ENCODE results near the gene HOXB7.

The HOXB7 gene

DNA sequence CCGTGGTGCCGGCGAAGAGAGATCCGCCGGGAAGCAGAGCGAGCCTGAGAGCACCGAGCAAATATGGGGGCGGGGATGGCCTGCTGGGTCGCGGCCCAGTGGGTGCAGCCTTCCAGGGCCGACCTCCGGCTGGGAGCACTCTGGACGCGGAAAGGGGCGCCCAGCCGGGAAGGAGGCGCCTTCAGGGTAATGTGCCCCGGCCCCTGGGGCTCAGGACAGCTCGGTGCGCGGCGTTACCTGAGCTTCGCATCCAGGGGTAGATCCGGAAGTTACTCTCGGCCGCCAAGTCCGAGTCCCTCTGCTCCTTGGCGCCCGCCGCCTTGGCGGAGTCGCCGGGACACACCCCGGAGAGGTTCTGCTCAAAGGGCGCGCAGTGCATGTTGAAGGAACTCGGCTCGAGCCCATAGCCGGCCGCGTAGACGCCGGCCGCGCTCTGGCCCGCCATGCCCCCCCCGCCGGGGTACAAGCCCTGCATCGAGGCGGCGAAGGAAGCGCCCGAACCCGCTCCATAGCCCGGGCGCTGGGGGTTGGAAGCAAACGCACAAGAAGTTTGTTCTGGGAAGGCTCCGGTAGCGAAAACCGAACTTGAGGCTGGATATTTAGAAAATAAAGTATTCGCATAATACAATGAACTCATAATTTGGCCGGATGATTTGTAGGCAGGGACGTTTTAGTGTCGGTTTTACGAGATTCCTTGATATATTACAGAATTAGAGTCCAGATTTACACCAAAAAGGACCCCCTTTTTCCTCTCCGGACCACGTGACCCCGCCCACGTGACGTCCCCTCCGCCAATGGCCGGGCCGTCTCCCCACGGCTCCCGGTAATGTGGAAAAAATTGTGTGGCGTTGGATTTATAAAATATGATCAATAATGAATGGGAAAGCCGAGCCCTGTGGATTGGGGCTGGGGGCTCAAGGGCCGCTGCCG, at the start of gene HOXB7:
Gene HOXB7 (minus strand): TSS at position 736 of the 930 bp plus-strand sequence. CDS start 99 bp downstream, at position 637.
- no peak for DNase-seq (ENCODE audit: low spot score)

DNA sequence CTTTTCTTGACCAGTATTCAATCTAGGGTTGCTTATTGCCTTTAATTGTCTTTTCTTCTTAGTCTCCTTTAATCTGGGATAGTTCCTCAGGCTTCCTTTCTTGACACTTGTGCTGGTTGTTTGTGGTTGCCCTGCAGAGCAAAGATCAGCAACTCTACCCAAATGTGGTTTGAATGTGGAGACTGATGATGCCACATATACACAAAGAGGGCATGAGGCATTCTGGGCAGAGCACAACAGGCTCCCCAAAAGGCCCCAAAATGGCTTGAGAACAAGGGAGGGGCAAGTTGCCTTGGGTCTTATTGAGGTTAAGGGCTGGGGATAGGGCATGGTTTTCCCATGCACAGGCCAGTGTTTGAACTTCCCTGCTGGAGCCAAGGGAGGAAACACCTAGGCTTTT, 45.1 kb upstream of the HOXB7 start:
- no peak for DNase-seq (ENCODE audit: low spot score)

DNA sequence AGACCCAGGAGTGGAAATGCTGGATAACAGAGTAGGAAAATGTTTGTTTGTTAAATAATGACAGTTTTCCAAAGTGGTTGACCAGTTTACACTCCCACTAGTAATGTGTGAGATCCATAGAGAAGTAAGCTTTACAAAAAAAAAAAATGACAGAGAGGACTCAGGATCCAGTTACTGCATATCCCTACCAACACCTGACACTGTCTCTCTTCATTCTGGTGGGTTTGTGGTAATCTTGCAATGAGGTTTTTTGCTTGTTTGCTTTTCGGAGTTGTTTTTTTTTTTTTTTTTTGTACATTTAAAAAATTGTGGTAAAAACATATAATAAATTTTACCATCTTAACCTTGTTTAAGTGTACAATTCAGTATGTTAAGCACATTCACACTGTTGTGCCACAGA, 38.9 kb upstream of the HOXB7 start:
- DNase-seq (ENCODE audit: low spot score): no peak

DNA sequence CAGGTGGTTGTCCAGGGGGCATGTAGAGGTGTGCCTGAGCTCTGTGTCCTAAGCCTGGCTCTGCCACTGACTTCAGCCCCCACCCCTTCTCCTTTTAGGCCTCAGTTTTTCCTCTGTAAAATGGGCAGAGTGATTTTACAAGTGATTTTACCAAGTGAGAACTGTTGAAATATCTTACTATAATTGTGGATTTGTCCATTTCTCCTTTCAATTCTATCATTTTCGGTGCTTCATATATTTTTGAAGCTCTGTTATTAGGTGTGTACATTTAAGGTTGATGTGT, 37.1 kb upstream of the HOXB7 start:
- DNase-seq (ENCODE audit: low spot score): no peak

DNA sequence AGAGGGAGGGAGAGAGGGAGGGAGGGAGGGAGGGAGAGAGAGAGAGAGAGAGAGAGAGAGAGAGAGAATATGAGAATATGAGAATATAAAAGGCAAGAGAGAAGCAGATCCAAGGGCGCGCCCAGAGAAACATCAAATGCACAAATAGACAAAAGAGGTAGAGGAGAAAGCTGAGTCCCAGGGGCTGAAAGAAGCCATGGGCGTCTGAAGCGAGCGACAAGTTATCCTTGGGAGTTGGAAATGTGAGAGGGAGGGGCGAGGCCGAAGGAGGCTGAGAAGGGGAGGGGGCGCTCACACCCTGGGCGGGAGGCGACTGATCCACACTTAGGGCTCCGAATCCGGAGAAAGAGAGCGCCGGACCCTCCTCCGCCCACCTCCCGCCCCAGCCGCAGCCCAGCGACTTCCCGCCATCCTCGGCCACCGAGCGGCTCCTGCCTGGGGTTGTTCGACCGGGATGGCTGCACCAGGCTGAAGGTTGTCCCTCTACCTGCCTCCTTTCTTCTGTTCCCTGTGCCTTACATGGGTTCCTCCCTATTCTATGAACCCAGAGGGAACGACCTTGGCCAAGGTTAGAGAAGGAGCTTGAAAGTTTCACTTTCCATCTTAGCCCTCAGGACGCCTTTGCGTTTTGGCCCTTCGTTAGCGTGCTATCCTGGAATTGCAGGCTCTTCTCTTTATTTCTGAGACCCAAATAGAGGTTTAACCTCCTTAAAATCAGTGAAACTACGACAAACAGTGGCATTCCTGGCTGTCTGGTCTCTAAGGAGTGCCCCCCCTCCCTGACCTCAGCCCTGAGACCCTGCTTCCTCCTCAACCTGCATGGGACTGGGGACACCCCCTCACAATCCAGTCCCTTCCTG, 36.5 kb upstream of the HOXB7 start:
- DNase-seq (ENCODE audit: low spot score): no peak

DNA sequence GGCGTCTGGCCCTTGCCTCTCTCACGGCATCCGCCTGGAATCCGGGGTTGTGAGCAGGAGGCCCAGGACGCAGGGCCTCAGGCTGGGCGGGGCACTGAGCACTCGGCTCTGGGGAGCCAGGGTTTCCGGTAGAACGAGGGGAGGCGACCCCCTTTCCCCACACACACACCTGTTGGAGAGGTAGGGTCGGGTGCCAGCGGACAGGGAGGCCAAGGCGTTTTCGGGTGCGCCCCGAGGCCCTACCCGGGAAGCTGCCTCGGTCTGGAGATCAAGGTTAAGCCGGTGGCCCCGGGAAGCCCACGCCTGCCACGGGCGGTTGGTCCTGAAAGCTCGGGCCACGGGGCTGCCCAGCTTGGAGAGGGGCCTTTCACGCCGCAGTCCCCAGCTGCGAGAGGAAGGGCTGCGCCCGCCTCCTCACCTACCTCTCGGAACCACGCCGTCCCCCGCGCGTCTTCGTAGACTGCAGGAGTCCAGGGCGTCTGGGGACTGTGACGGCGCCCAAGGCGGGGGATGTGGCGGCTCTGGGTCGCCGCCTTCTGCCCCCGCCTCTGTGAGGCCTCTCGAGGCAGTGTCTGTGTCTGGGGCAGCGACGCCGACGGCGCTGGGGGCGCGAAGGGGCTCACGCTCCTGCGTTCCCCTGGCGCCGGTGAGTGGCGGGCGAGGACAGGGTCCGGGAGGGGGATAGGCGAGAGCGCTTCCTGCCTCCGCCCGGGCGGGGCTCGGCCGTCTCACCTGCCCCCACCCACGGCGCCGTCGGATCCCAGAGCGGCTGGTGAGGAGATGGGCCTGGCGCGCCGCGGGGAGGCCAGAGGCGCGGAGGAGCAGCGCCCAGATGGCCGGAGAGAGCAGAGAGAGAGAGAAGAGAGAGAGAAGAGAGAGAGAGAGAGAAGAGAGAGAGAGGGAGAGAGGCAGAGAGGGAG, 35.6 kb upstream of the HOXB7 start:
- DNase-seq (ENCODE audit: low spot score): no peak

DNA sequence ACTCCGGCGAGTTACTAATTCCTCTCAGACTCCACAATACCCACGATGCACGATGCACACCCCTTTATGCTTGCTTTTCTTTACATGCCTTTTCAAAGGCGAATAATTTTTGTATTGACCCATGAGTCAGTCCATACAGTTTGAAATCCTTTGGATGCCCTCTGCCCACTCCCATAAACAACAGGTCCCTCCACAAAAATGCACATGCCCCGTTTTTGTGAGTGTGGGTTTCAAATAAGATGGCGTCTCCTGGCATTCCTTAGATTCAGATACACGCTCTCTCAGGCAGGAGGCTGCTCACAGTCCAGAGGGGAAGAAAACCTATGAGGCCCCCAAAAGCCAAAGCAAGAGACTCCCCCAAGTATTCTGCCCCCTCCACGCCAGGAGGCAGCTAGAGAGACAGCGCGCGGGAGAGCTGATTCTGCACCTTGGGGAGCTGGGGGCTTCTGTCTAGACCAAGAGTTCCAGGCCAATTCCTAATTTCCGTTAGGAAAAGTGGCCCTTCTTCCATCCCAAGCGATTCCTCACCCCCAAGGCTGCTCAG, 34.9 kb upstream of the HOXB7 start:
- no peak for DNase-seq (ENCODE audit: low spot score)

DNA sequence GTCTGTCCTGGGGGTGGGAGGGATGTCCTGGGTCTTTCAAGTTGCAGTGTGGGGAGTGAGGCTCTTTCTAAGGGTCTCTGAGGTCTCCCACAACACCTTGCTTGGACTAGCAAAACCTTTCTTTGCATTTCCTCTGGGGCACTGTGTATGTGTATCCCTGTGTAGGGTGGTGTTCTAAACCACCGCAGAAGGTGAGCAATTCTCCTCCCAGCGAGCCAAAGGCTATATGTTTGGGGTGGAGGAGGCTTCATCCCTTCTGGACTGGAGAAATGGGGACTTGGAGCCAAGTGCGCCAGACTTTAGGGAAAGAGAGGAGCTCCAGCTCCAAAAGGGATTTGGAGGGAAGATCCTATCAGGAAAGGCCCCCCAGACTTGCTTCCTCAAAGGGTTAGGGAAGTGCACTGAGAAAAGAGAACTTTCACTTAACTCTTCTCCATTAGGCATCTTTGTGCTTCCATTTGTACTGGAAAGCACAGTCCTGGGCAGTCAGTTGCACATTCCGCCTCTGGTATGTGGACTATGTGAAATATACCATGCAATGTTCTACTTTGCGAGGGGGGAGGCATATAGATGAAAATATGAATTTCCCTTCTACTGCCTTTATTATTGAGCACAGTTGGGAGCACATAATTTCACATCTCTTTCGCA, 34.2 kb upstream of the HOXB7 start:
- no peak for DNase-seq (ENCODE audit: low spot score)

DNA sequence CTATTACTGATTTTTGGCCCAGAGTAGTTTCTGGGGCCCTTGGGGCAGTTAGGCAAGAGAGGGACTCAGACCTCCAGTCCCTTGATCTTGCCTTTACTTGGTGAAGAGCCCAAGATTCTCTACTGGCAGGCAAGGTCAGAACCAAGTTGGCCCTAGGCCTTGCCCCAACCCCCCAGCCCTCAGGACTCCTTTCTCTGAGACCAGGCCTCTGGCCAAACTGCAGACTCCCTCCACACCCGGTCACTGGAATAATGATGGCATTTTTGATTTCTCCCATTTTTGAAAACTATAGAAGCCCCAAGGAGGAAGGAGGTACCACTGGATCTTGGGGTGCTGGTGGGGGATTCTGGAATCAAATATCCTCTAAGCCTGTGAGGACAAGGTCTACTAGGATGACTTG, 33.3 kb upstream of the HOXB7 start:
- DNase-seq (ENCODE audit: low spot score): no peak

DNA sequence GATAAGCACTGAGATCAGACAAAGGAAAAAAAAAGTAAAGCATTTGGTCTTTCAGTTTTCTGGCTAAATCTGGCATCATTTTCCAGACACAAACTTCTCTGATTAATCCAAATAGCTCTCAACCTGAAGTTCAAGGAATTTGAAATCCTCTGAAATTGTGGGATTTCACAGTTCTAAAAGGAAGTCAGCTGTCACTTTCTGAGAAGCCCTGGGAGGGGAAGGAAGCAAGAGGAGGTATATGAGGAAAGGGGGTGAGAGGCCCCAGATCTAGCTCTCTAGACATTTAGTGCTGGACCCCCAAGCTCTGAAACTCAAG, 32.8 kb upstream of the HOXB7 start:
- DNase-seq (ENCODE audit: low spot score): no peak

DNA sequence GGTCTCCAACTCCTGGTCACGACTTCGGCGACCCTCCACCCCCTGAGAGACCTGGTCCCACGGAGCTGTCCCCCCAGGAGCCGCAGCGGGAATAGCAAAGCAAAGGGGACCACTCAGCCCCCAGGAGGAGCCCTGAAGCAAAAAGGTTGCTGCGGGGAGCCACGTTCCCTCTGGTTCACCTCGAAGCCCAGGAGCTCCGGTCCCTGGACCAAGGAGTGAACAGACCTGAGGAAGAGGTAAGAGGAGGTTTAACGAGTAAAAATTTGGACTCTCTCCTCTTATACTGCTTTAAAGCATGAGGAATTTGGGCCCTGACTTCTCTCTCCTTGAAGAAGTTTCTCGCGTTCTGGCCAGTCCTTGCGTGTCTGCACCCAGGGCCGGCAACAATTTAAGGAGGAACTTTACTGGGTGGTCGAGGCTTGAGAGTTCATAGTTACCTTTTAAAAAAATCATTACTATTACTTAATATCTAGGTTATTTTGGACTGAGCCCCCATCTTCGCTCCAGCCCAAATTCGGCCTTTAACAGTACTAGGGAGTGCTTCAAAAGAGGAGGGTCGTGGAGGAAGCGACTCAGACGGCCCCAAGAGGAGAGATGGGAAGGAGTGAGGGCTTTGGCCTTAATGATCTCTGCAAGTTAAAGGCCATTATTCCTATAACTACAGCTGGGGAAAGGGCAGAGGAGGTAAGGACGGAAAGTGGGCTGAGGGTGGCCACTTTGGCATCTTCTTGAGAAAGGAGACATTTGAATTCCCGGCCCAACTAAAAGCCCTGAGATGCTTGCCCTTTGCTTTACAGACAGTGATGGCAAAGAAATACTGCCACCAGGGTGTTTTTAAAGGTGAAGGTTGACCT, 32.3 kb upstream of the HOXB7 start:
- DNase-seq (ENCODE audit: low spot score): no peak

DNA sequence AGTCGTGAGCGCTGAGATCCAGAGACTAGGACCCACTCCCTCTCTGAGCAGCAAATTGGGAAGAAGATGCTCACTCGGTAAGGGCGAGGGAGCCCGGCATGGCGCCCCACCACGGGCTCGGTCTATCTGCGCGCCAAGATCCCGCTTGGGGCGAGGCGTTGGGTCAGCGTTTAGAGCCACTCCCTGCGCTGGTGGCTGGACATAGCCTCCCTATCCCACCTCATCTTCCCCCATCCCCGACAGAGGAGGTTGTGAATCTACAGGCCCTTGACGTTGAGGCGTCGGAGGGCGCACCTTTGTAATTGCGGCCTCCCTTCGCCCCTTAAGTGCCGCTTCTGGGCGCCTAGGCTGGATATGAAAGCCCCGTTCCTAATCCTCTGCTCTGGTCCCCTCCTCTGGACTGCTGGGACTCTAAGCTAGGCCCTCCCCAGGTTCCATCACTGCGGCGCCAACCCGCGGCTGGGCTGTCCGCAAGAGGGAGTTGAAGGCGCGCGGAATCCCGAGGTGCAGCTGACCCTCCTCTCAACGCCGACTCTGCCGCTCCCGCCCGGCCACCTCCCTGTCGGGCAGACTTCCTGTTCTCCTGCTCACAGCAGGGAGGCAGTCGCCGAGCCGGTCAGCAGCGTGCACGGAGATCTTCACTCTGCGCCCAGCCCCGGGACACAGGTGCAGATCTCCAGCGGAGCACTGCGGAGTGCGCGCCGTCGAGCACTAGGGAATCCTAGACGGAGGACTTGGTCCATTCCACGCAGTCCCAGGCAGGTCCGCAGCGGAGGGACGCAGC, 31.4 kb upstream of the HOXB7 start:
- no peak for DNase-seq (ENCODE audit: low spot score)

DNA sequence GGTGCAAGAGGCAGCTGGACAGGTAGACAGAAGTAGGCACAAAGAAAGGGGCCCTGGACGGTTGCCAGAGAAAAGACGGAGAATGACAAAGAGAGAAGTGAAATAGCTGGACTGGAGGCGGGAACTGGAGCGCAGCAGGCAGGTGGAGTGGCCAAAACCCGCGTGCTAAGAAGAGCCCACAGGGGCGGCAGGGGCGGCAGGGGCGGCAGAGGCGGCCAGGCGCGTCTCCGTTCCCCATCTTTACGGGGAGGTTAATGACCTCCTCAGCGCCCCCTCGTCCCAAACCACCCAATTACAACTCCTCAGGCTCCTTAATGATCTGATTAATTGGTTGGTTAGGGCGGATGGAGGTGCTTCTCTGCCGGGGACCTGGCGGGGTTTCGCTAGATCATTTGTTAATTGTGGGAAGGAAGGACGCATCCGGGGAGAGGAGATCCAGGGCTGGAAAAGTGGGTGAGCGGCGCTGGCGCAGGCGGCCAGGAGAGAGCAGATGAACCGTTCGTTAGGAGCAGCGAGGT, 30.8 kb upstream of the HOXB7 start:
- DNase-seq (ENCODE audit: low spot score): no peak

DNA sequence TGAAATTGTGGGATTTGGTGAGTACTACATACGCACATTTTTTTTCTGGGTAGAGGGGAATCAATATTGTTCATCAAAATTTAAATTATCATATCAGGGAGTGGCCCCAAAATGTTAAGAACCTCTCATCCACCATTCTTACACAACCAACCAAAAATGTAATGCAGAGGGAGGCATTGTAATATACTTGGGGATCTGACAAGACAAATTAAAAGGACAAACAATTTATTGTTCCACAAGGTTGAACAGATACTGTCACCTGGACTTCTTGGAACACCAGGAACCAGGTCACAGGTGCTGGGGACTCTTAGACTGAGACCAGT, 30.0 kb upstream of the HOXB7 start:
- no peak for DNase-seq (ENCODE audit: low spot score)

DNA sequence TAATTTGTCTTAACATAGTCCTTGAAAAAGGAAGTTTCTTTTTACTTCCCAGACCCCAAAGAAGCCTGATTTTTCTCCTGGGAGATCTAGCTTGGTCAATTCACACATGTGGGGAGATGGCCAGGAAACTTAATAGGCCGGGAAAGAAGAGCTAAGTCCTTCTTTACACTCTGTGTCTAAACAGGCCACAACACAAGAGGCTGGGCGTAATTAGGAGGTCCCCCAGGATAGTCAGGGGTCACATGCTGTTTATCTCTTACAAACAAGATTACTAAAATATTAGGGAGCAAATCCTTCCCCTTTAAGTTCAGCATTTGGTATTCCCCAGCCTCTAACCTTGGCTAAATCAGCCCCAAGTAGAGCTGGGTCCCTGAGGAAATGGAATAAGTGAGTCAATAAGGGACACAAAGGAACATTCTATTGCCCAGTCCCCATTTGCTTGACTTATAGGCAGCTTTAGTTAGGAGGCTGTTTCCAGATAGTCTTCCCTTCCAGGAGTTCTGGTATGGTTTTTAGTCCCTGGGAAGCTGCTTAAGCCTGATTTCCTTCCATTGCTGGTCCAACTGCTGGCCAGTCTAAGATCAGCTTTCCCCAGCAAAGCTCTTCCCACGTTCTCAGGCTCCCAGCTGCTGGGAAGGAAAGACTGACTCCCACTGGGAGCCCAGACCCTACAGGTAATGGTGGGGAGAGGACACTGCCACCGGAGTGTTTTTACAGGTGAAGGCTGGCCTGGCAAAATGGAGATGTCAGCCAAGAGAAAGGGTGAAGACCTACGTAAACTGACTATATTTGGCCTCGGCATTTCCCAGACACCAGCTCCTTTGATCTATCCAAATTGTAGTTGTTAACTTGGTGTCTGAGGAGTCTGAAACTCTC, 29.4 kb upstream of the HOXB7 start:
- DNase-seq (ENCODE audit: low spot score): no peak

DNA sequence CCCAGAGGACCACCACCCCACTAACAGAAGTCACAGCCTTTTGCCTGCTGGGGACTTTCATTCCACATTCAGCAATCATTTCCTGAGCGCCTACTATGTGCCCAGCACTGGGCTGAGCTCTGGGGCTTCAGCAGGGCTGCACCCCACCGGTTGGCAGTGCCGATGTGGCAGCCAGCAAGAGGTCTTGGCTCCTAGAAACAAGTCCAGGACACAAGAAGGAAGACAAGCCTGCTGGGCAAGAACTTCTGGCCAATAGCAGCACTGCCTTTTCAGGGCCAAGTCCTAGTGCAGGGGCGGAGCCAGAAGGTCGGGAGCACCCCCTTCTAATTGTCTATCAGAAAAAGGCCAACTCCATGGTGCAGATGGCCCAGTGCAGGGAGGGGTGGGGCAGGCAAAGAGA, 28.3 kb upstream of the HOXB7 start:
- DNase-seq (ENCODE audit: low spot score): no peak

DNA sequence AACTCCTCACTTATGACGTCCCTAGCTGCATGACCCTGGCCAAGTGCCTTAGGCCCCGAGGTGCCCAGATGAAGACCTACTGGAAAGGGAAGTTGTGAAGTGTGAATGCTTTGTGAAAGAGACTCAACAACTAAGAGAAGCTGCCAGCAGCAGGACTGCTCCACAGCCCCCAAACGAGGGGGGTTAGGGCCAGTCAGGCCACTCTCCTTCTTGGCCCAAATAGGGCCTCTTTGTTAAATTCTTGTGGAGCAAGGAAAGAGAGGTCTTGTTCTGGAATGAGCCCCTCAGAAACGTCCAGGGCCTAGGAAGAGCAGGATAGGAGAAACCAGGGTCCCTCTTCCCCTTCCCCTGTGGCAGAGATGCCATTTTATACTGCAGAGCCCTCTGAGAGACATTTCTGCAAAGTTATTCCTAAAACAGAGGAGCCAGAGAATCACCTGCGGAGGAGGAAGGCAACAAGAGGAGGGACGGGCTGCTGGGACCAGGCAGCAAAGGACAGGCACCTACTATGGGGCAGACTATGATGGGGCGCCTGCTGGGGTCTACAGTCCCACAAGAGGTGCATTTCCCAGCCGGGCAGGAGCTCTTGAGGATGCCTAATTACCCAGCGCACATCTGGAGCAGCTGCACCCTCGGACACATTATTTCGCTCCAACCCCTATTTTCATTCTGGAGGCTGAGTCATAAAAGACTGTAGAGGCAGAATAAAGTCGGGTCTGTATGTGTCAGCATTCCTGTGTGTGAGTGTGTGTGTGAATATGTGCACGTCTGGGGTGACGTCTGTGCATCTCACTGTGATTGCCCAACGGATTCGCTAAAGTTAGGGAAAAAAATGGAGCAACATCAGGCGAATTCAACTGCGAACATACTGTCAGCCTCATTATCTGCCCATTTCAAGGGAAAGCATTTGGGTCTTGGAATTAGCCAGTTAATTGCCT, 26.8 kb upstream of the HOXB7 start:
- DNase-seq (ENCODE audit: low spot score): no peak

Measured in globus pallidus (tissue), 1 donor.